Keratinocyte (primary cell): ENCODE results near the gene ZBTB3. TPM values are rescaled to one million over a fixed set of nuclear protein-coding genes. Genes with fewer than 3 reads are reported as not detected.

Experiments used
- DNase-seq: peaks from one replicate; pipeline ENCODE4 v3.0.0-alpha.2; 2011; ENCODE audit warnings: low read depth, missing footprints, low spot score
- FAIRE-seq: peaks from 2 replicates; lab custom pipeline; 2011; peaks lifted over from hg19 to GRCh38; lab: Jason Lieb, UNC
- H2AFZ ChIP-seq: 2 replicates; pipeline ENCODE4 v1.6.0; 2012; ENCODE audit warnings: low read length, control low read depth, inconsistent platforms; ENCODE audit not compliant: control insufficient read depth
- H3K27ac ChIP-seq: 2 replicates; pipeline ENCODE4 v1.5.1; 2011; ENCODE audit warnings: low read length; ENCODE audit not compliant: control insufficient read depth, insufficient read depth
- H3K27me3 ChIP-seq: 3 replicates; pipeline ENCODE4 v1.6.0; 2011; ENCODE audit warnings: low read length; ENCODE audit not compliant: control insufficient read depth, insufficient read depth; ENCODE audit errors: extremely low read depth
- H3K36me3 ChIP-seq, 2 experiments: 2 replicates in 1 of 2; 3 replicates in 1 of 2; pipeline ENCODE4 v1.5.1; 2011; ENCODE audit warnings: low read length in 2 of 2, mild to moderate bottlenecking in 1 of 2; ENCODE audit not compliant: control insufficient read depth in 2 of 2, insufficient read depth in 2 of 2; ENCODE audit errors: extremely low read depth in 1 of 2
- H3K4me1 ChIP-seq: 3 replicates; pipeline ENCODE4 v1.5.1; 2011; ENCODE audit warnings: low read length; ENCODE audit not compliant: control insufficient read depth, insufficient read depth; ENCODE audit errors: extremely low read depth
- H3K4me2 ChIP-seq: 3 replicates; pipeline ENCODE4 v1.6.0; 2011; ENCODE audit warnings: low read depth, low read length; ENCODE audit not compliant: control insufficient read depth, insufficient read depth; ENCODE audit errors: extremely low read depth
- H3K4me3 ChIP-seq, 3 experiments: fragments of 200-600 bp in 1 of 3; sonication (generic) in 1 of 3; 2 replicates in 2 of 3; 3 replicates in 1 of 3; pipeline ENCODE4 v1.5.1; 2011 to 2016; ENCODE audit warnings: low read length in 3 of 3, mild to moderate bottlenecking in 3 of 3, control low read depth in 2 of 3, inconsistent platforms in 1 of 3, low read depth in 1 of 3, mixed read lengths in 1 of 3, mixed run types in 1 of 3, moderate library complexity in 1 of 3; ENCODE audit not compliant: control insufficient read depth in 2 of 3, insufficient read depth in 2 of 3; ENCODE audit errors: extremely low read depth in 1 of 3
- H3K79me2 ChIP-seq: 2 replicates; pipeline ENCODE4 v1.6.0; 2012; ENCODE audit warnings: low read length; ENCODE audit not compliant: control insufficient read depth, insufficient read depth
- H3K9ac ChIP-seq: 3 replicates; pipeline ENCODE4 v1.6.0; 2011; ENCODE audit warnings: low read length; ENCODE audit not compliant: control insufficient read depth, insufficient read depth; ENCODE audit errors: extremely low read depth
- H3K9me1 ChIP-seq: 3 replicates; pipeline ENCODE4 v1.6.0; 2011; ENCODE audit warnings: low read length; ENCODE audit not compliant: control insufficient read depth, insufficient read depth; ENCODE audit errors: extremely low read depth
- H3K9me3 ChIP-seq: 2 replicates; pipeline ENCODE4 v1.5.1; 2012; ENCODE audit warnings: low read depth, low read length; ENCODE audit not compliant: control insufficient read depth
- H4K20me1 ChIP-seq: 3 replicates; pipeline ENCODE4 v1.6.0; 2011; ENCODE audit warnings: low read length; ENCODE audit not compliant: control insufficient read depth, insufficient read depth; ENCODE audit errors: extremely low read depth
- CTCF ChIP-seq, 3 experiments: IDR thresholded peaks in 1 of 3; conservative IDR thresholded peaks in 1 of 3; optimal IDR thresholded peaks in 1 of 3; 2 replicates in 2 of 3; 3 replicates in 1 of 3; pipeline versions ENCODE3 to v1.5.1; 2011; ENCODE audit warnings: low read length in 3 of 3, mild to moderate bottlenecking in 3 of 3, moderate library complexity in 2 of 3, control low read depth in 1 of 3, inconsistent platforms in 1 of 3; ENCODE audit not compliant: insufficient read depth in 2 of 3; ENCODE audit errors: extremely low read depth in 1 of 3
- EZH2 ChIP-seq: IDR thresholded peaks from one replicate; pipeline ENCODE4 v1.6.1; 2012; ENCODE audit warnings: inconsistent platforms, mild to moderate bottlenecking, low read length, moderate library complexity
- dilution Hi-C: fragments of 300-500 bp; cut with MboI; formaldehyde crosslinking; loops from one replicate; pipeline ENCODE4 v1.7.0; 2020; ENCODE audit warnings: low sequenced_read_pairs; ENCODE audit not compliant: extremely low pct_ligation_motif_present
- polyA plus RNA-seq, 5 experiments: library from polyadenylated mRNA; depleted of rRNA in 3 of 5; stranded (reverse) in 3 of 5; stranded (forward) in 1 of 5; unstranded in 1 of 5; fragments of >200 nt; gene quantifications; 1 replicate in 1 of 5; 2 replicates in 3 of 5; 3 replicates in 1 of 5; pipeline versions ENCODE4 v1.2.1 to v1.2.3, GENCODE V29; 2011 to 2012; ENCODE audit warnings: missing spikeins in 2 of 5, low read depth in 1 of 5, low replicate concordance in 1 of 5

ZBTB3 gene
- polyA plus RNA-seq, 1 donor (not counting 4 experiments of a cell fraction or from before 2014, with no cell fraction given), result 3.4 TPM

GRCh38 chr11:62727165-62727871 is 26.6 kb downstream of the ZBTB3 start, which contains the start of gene HNRNPUL2:
Gene HNRNPUL2 (minus strand): TSS chr11:62727457. CDS start chr11:62727156, 301 bp downstream.
- Histone ChIP-seq H3K36me3 (peaks cover 12 to 22% of the 10 kb centered on the region in 2 experiments), H4K20me1 (peaks cover 4% of the 10 kb centered on the region), H3K9me3 (no peaks in the 10 kb centered on the region), H2AFZ (peak within 1 kb of the TSS; percentile 98), H3K4me2 (peak within 1 kb of the TSS; percentile 98), H3K4me3 (peak within 1 kb of the TSS; percentile 69 to 99 (median 80)), H3K27me3 (no peaks in the 10 kb centered on the region), H3K27ac (peak within 1 kb of the TSS; percentile 87), H3K9me1 (no peaks in the 10 kb centered on the region), H3K9ac (peak within 1 kb of the TSS; percentile 94), H3K4me1 (peaks cover 26% of the 10 kb centered on the region), H3K79me2 (peaks cover 74% of the 10 kb centered on the region)
- TF ChIP-seq CTCF (optimal IDR thresholded peaks at IDR 0.05 in 1 of 3, IDR thresholded peaks at IDR 0.05 in 1 of 3, conservative IDR thresholded peaks at IDR 0.05 in 1 of 3; ENCODE audit: extremely low read depth in 1 of 3, insufficient read depth in 2 of 3, low read length in 3 of 3) (no peak), EZH2 (no peak)
- FAIRE-seq, result no peak
- dilution Hi-C loops, result no loop called here
- peak; percentile 89 for DNase-seq

- Histone ChIP-seq H3K79me2 (peaks cover 78% of the 10 kb centered on the region), H3K9me3 (no peaks in the 10 kb centered on the region), H3K4me1 (peaks cover 26% of the 10 kb centered on the region), H3K4me3 (peak overlapping the region; percentile 69 to 99 (median 80)), H2AFZ (no peak overlapping the region), H3K9ac (peak overlapping the region; percentile 94), H3K4me2 (no peak overlapping the region), H3K27ac (peak overlapping the region; percentile 87), H3K36me3 (peaks cover 17 to 27% of the 10 kb centered on the region in 2 experiments), H3K27me3 (no peaks in the 10 kb centered on the region), H4K20me1 (peaks cover 4% of the 10 kb centered on the region), H3K9me1 (no peaks in the 10 kb centered on the region)
- dilution Hi-C loops, result no loop called here
- DNase-seq (no peak), FAIRE-seq (no peak)
- no peak for TF ChIP-seq EZH2
- no peak for TF ChIP-seq CTCF (optimal IDR thresholded peaks at IDR 0.05 in 1 of 3, IDR thresholded peaks at IDR 0.05 in 1 of 3, conservative IDR thresholded peaks at IDR 0.05 in 1 of 3; ENCODE audit: extremely low read depth in 1 of 3, insufficient read depth in 2 of 3, low read length in 3 of 3)
These were observed 27.1 kb downstream of the ZBTB3 start for GRCh38 chr11:62726915-62727164.
